PC-9 (cell line): ENCODE data around the gene RXFP1. TPM values are rescaled to one million over a fixed set of nuclear protein-coding genes. Genes with fewer than 3 reads are reported as not detected.

Experiments used
- BruUV-seq: library from RNA; stranded (reverse); fragments of 400-500 nt; replicated peaks from 2 replicates; lab custom pipeline; 2021; lab: Mats Ljungman, UMichigan
- CTCF ChIA-PET: fragments of 300-600 bp; sonication (Branson Sonifier 250); formaldehyde crosslinking; loops from one replicate; lab custom pipeline; 2022; ENCODE audit warnings: antibody characterized with exemption; lab: Charles Lee
- POLR2A ChIA-PET: fragments of 300-600 bp; sonication (Branson Sonifier 250); formaldehyde crosslinking; loops from one replicate; lab custom pipeline; 2022; ENCODE audit warnings: antibody characterized with exemption; ENCODE audit not compliant: unreplicated experiment; lab: Charles Lee
- DNase-seq, 2 experiments: peaks; one replicate each; pipeline versions ENCODE4 v3.0.0 to v3.0.0-alpha.2; 2015 to 2022; ENCODE audit warnings: mixed read lengths in 1 of 2
- H2AFZ ChIP-seq: fragments of 200-600 bp; sonication (generic); 2 replicates; pipeline ENCODE4 v1.8.1; 2017; ENCODE audit warnings: antibody characterized with exemption
- H3F3A ChIP-seq: fragments of 200-600 bp; sonication (generic); 2 replicates; pipeline ENCODE4 v1.8.1; 2017; ENCODE audit warnings: antibody characterized with exemption, mild to moderate bottlenecking, low read depth; ENCODE audit not compliant: insufficient read depth
- H3K27ac ChIP-seq: fragments of 200-600 bp; sonication (generic); 2 replicates; pipeline ENCODE4 v1.6.1; 2016; ENCODE audit warnings: mixed run types
- H3K27me3 ChIP-seq: fragments of 200-600 bp; sonication (generic); 2 replicates; pipeline ENCODE4 v1.6.1; 2016; ENCODE audit warnings: low read depth, mixed run types; ENCODE audit not compliant: insufficient read depth
- H3K36me3 ChIP-seq: fragments of 200-600 bp; sonication (generic); 2 replicates; pipeline ENCODE4 v1.6.1; 2016; ENCODE audit warnings: low read depth, mixed run types
- H3K4me1 ChIP-seq: fragments of 200-600 bp; sonication (generic); replicated peaks from 2 replicates; pipeline ENCODE4 v1.6.1; 2016; ENCODE audit warnings: mixed run types; ENCODE audit not compliant: insufficient read depth
- H3K4me2 ChIP-seq: fragments of 200-600 bp; sonication (generic); 2 replicates; pipeline ENCODE4 v1.6.1; 2017; ENCODE audit warnings: mixed run types
- H3K4me3 ChIP-seq: fragments of 200-600 bp; sonication (generic); 2 replicates; pipeline ENCODE4 v1.6.1; 2016; ENCODE audit warnings: mixed run types
- H3K79me2 ChIP-seq: fragments of 200-600 bp; sonication (generic); 2 replicates; pipeline ENCODE4 v1.6.1; 2017; ENCODE audit warnings: low read depth, mixed run types
- H3K9me2 ChIP-seq: fragments of 200-600 bp; sonication (generic); 2 replicates; pipeline ENCODE4 v1.8.1; 2017; ENCODE audit warnings: mild to moderate bottlenecking; ENCODE audit not compliant: insufficient read depth
- H3K9me3 ChIP-seq: fragments of 200-600 bp; sonication (generic); 2 replicates; pipeline ENCODE4 v1.8.1; 2016; ENCODE audit warnings: low read depth; ENCODE audit not compliant: insufficient read depth
- H4K20me1 ChIP-seq: fragments of 200-600 bp; sonication (generic); 2 replicates; pipeline ENCODE4 v1.8.1; 2017; ENCODE audit not compliant: insufficient read depth
- EZH2 ChIP-seq: fragments of 200-600 bp; sonication (generic); IDR thresholded peaks from 2 replicates; pipeline ENCODE4 v1.8.0; 2017; ENCODE audit warnings: antibody characterized with exemption, low read depth
- intact Hi-C: fragments of 100-400 bp; cut with micrococcal nuclease; formaldehyde crosslinking; loops from one replicate; pipeline ENCODE4 v1.10.0; 2022; ENCODE audit not compliant: unreplicated experiment
- total RNA-seq: library from RNA; stranded (reverse); gene quantifications from 2 replicates; pipeline ENCODE4 v1.2.3, GENCODE V29; 2021
- TF ChIP-seq, protein P1 (sequence below): fragments of 200-600 bp; sonication (generic); conservative IDR thresholded peaks from 2 replicates; pipeline ENCODE4 v1.6.1; 2017; ENCODE audit warnings: mixed run types, antibody characterized with exemption, mild to moderate bottlenecking, moderate library complexity

The RXFP1 gene
- total RNA-seq, 1 experiment from 2014 or later, result not detected

DNA sequence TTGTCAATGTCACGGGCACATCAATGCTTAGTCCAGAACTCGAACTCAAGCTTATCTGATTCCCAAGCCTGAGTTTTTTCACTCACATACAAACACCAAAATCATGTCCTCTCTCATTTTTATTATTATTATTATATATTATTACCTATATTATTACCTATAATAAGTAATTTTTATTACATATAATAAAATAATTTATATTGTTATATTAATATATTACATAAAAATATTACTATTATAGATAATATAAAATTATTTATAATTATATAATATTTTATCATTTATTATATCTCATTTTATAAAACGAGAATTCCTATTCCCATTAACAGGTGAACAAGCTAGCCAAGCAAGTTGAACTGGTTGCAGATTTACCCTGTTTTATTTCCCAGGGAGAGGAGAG lies 13.0 kb downstream of the RXFP1 start:
- ChIA-PET POLR2A (no interaction called here), CTCF (no interaction called here)
- BruUV-seq, result no TSS peak
- Histone ChIP-seq H3K4me3 (no peak overlapping the region), H3K79me2 (no peaks in the 10 kb centered on the region), H3K27me3 (no peaks in the 10 kb centered on the region), H2AFZ (no peak overlapping the region), H3K9me2 (no peaks in the 10 kb centered on the region), H3F3A (no peaks in the 10 kb centered on the region), H3K4me1 (no peaks in the 10 kb centered on the region), H3K4me2 (peak overlapping the region; percentile 9; the same call in 1 of the 2 replicates), H3K36me3 (no peaks in the 10 kb centered on the region), H3K9me3 (no peaks in the 10 kb centered on the region), H3K27ac (no peak overlapping the region), H4K20me1 (no peaks in the 10 kb centered on the region)
- no peak for DNase-seq
- TF ChIP-seq, protein P1, sequence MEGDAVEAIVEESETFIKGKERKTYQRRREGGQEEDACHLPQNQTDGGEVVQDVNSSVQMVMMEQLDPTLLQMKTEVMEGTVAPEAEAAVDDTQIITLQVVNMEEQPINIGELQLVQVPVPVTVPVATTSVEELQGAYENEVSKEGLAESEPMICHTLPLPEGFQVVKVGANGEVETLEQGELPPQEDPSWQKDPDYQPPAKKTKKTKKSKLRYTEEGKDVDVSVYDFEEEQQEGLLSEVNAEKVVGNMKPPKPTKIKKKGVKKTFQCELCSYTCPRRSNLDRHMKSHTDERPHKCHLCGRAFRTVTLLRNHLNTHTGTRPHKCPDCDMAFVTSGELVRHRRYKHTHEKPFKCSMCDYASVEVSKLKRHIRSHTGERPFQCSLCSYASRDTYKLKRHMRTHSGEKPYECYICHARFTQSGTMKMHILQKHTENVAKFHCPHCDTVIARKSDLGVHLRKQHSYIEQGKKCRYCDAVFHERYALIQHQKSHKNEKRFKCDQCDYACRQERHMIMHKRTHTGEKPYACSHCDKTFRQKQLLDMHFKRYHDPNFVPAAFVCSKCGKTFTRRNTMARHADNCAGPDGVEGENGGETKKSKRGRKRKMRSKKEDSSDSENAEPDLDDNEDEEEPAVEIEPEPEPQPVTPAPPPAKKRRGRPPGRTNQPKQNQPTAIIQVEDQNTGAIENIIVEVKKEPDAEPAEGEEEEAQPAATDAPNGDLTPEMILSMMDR, result no peak
- TF ChIP-seq EZH2, result no peak
- intact Hi-C loops, result no loop called here

DNA sequence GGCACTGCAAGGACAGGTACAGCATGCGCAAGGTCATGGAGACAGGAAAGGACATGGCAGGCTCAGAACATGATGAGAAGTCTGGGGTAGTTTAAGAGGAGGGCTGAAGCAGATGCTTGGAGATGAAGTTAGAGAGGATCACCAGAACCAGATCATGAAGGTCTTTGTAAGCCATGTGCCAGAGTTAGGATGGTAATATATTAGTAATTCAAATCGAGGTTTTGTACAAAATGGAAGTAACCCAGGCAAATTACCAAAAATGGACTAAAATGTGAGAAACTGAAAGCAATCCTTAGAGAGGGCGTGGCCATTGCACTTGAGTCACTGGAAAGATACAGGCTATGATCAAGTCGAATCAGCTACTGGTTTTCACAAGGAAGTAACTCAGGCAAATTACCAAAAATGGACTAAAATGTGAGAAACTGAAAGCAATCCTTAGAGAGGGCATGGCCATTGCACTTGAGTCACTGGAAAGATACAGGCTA lies 13.5 kb downstream of the RXFP1 start:
- TF ChIP-seq, protein P1, result no peak
- no peak for TF ChIP-seq EZH2
- Histone ChIP-seq H3K36me3 (no peaks in the 10 kb centered on the region), H3K4me3 (no peak overlapping the region), H3K79me2 (no peaks in the 10 kb centered on the region), H3K9me2 (no peaks in the 10 kb centered on the region), H2AFZ (no peak overlapping the region), H3K27me3 (no peaks in the 10 kb centered on the region), H3K4me1 (no peaks in the 10 kb centered on the region), H3K27ac (no peak overlapping the region), H3K9me3 (no peaks in the 10 kb centered on the region), H4K20me1 (no peaks in the 10 kb centered on the region), H3F3A (no peaks in the 10 kb centered on the region), H3K4me2 (peak overlapping the region; percentile 9; the same call in 1 of the 2 replicates)
- DNase-seq, result peak in 1 of 2 experiments; percentile 37
- CTCF ChIA-PET, result no interaction called here
- intact Hi-C loops, result no loop called here
- BruUV-seq, result no TSS peak
- POLR2A ChIA-PET, result no interaction called here

DNA sequence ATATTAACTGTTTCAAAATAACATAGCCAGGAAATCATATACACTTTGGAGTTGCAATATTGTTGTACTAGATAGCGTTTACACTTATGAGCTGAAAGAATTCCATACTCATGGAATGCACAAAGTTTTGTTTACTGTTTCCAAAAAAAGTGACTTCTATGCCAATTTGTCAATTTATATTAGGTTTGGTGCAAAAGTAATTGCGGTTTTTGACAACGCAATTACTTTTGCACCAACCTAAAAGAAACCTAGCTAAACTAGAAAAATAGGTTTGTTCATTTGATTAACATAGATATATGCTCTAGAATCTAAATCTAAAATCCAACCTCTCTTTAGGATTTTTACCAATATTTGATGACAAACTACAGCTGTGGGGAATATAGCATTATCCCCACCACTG lies 15.2 kb downstream of the RXFP1 start:
- H2AFZ ChIP-seq, result no peak overlapping the region
- H3K27me3 ChIP-seq, result no peaks in the 10 kb centered on the region
- no TSS peak for BruUV-seq
- no peaks in the 10 kb centered on the region for H3K9me3 ChIP-seq
- intact Hi-C loops, result no loop called here
- no peak overlapping the region for H3K4me3 ChIP-seq
- no peaks in the 10 kb centered on the region for H3F3A ChIP-seq
- ChIA-PET CTCF (no interaction called here), POLR2A (no interaction called here)
- no peak for TF ChIP-seq EZH2
- TF ChIP-seq, protein P1, result no peak
- no peak overlapping the region for H3K27ac ChIP-seq
- no peaks in the 10 kb centered on the region for H3K9me2 ChIP-seq
- H3K36me3 ChIP-seq, result no peaks in the 10 kb centered on the region
- H3K4me1 ChIP-seq, result no peaks in the 10 kb centered on the region
- DNase-seq, result no peak
- no peaks in the 10 kb centered on the region for H3K79me2 ChIP-seq
- H3K4me2 ChIP-seq, result no peak overlapping the region
- no peaks in the 10 kb centered on the region for H4K20me1 ChIP-seq
